GM18909 (cell line): ENCODE results near the gene EIF4G2.

Experiments used
- ATAC-seq: cut with Tn5 transposase; IDR thresholded peaks from one replicate; pipeline ENCODE4 v1.9.1; 2021; ENCODE audit warnings: mild to moderate bottlenecking; ENCODE audit not compliant: unreplicated experiment, poor library complexity

Gene EIF4G2

DNA sequence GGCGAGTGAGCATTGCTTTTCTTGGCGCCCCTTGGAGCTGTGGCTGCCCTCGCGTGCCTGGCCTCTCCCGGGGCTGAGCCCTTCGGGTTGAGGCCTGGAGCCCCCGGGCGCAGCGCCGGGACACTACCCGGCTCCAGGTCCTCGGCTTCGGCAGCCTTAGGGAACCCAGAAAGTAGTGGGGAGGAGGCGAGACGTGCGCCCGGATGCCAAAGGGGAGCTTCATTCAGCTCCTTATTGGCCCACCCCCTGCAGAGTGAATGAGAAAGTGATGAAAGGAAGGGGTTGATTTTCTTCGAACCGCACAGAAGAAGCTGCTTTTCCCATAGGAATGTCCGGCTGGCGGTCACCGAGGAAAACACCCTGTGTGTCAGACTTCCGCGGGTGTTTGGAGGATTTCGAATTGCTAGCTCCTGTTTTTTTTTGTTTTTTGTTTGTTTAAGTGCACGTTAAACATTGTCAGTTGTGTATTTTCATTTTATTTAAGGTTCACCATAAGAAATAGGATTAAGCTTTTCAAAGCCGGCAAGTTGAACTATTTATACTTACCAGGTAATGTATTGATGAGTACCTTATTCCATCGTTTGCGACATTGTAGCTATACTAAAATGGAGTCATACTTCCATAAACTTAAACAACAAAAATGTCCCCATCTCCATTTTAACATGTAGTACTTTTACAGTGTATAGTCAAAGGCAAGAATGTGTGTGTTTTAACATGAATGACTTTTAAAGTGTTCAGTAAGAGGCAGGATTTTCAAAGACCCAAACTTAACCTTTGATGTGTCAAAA is 841 bp upstream of the EIF4G2 start:
- ATAC-seq, result peak; percentile 29

DNA sequence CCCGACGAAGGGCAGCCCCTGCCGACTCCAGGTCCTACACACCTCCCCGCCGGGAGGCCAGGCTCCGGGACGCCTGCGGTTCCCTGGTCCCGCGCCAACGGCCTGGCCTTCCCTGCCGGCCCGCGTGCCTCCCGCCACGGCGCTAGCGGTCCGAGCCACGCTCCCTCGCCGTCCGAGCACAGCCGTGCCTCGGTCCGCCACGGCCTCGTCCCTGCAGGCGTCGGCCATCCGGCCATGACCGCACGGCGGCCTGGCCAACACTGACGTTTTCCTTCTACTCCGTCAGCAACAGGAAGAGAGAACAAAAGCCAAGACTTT is 532 bp downstream of the EIF4G2 start:
- ATAC-seq, result no peak

DNA sequence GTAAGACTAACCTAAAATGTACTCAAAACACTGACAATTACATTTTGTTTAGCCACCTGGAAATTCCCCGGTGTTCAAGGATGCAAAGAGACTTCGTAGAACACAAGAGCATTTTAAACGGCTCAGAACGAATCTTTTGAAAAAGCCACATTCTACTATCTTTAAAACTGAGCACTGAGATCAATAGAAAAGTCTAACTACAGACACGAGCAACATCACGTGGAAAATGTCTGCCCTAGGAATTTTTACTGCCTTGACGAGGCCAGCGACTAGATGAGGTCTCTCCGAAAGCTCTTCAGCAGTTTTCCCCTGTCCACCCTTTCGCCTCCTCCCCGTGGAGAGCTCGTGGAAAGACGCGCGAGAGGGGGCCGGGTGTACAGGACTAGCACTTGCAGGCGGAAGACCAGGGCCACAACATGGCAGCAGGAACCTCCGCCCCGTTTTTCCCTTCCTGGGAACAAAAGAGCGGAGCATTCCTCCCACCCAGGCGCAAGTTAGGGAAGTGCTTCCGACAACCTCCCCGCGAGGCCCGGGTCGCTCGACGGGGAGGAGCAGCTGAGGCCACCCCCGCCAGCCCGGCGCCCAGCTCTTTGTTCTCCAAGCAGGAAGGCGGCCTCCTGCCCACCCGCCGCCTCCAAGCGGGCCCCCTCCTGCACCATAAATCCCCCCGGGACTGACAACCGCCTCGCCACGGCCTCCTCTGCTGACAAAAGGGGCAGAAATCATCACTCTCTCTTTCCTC is 1.1 kb downstream of the EIF4G2 start:
- ATAC-seq, result peak; percentile 1

DNA sequence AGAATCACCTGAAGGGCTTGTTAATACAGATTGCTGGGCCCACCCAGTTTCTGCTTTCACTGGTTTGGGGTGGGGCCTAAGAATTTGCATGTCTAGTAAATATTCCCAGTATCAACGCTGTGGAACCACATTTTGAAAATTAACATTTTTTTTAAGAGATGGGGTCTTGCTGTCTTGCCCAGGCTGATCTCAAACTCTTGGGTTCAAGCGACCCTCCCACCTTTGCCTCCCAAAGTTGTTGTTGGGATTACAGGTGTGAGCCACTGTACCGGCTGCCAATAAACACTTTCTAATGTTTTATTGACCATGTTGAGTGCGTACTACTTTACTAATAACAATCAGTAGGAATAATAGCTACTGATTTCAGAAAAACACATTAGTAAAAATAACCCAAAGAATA is 2.5 kb downstream of the EIF4G2 start:
- ATAC-seq, result no peak

DNA sequence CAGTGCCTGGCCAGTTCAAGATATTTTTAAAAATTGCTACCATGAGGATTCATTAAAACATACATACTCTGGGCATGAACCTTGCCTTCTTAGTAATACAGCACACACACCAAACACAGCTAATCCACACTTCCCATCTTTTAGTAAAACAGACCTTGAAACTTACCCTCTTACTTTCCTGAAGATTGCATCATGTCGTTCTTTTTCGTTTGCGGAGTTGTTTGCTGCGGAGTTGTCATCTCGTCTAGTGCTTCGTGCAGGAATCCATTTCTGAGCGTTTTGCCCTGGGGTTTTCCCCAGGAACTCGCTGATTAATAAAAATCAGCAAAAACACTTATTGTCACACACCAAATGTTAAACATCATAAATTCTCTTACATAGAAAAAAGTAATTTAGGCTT is 3.0 kb downstream of the EIF4G2 start:
- ATAC-seq, result no peak

DNA sequence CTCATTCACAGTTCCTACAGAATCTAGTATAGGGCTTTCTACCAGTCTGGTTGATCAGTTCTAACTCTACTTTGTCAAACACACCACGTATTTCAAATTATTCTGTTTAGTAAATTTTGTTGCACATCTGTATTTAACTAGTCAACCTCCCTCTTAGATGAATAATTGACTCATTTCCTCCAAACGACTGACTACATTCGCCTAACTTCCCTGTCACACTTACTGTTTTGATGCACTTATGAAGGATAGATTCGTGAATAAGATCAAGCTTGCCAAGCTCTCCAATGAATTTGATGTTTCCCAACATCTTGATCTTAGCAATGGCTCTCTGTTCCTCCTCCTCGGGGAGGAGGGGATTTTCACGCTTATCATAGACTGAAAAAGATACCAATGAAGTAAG is 5.0 kb downstream of the EIF4G2 start:
- no peak for ATAC-seq

DNA sequence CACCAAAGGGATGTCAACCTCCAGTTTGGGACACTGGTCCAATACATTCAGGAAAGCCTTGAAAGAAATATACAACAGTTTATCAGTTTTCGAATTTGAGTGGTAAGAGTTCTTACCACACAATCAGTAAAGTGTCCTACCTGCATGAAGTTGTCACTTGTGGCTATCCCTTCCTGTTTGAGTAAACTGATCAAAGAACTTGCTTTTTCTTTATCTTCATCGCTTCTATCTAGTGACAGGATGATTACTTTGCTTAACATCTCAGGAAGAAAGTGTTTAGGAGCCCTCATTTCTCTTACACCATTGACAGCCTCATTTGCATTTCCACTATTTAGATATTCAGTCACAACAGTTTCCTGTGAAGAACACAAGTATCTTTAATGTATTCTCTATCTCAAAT is 8.4 kb downstream of the EIF4G2 start:
- no peak for ATAC-seq

DNA sequence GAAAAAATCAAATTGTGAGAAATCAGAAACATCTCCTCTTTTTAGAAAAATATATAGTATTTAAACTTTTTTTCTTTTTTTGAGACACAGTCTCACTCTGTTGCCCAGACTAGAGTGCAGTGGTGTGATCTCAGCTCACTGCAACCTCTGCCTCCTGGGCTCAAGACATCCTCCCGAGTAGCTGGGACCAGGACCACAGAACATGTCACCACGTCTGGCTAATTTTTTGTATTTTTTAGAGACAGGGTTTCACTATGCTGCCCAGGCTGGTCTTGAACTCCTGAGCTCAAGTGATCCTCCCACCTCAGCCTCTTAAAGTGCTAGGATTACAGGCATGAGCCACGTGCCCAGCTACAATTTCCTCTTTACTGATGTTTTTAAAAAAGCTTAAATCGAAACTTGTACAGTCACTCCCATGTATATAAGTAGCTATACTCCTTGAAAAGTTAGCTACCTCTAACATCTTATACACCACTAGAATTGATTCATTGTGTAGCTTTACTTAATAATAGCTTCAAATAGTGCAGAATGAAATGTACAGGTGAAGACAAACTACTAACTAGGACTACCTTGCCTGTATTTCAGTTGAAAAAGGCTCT is 10.3 kb downstream of the EIF4G2 start:
- no peak for ATAC-seq

DNA sequence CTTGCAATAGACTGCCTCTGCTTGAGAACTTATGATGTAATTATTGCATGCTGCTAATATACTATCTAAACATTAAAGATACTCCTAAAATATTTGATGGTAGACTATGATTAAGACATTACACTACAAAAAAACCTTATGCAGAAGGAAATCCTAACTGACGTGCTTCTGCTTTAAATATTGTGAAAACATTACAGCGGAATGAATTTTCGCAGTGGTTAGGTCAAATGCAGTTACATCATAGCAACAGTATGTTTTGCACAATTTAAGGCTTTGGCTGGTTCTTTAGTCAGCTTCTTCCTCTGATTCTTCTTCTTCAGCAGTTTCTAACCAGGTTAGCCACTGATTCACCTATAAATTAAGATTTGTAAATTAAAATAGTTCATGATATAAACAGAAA is 11.2 kb downstream of the EIF4G2 start:
- ATAC-seq, result no peak

DNA sequence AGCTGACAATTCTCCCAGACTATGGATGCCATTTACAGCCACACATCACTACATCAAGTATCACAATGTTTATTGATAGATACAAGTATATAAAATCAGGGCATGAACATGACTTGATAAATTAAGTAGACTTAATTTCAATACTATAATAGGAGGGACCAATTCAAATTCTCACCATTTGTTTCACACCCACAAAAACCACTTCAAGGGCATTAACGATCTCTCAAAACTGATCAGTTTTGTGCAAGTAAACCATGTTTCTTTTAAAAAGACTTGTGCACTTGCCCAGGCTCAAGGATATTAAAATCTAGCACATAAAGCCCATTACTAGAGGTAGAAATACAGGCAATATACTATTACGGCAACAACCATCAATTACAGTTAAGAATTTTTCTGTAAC is 11.7 kb downstream of the EIF4G2 start:
- no peak for ATAC-seq

DNA sequence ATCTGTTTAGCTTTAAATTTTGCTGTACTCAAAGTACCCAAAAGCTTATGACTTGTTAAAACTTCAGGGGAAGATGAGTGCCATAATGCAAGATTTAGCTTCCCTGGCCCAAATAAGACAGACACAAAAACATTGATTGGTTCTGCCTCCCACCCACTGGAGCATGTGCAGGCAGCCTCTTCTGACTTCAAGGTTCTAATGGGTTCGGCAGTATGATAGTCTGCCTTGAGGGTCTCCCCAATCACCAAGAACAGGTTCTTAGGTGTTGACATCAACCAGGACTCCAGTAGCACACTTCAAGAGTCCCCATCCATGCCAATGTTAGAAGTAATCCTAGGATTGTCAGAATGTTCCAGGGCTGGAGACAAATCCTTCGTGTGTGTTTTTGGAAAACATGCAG is 12.5 kb downstream of the EIF4G2 start:
- no peak for ATAC-seq

DNA sequence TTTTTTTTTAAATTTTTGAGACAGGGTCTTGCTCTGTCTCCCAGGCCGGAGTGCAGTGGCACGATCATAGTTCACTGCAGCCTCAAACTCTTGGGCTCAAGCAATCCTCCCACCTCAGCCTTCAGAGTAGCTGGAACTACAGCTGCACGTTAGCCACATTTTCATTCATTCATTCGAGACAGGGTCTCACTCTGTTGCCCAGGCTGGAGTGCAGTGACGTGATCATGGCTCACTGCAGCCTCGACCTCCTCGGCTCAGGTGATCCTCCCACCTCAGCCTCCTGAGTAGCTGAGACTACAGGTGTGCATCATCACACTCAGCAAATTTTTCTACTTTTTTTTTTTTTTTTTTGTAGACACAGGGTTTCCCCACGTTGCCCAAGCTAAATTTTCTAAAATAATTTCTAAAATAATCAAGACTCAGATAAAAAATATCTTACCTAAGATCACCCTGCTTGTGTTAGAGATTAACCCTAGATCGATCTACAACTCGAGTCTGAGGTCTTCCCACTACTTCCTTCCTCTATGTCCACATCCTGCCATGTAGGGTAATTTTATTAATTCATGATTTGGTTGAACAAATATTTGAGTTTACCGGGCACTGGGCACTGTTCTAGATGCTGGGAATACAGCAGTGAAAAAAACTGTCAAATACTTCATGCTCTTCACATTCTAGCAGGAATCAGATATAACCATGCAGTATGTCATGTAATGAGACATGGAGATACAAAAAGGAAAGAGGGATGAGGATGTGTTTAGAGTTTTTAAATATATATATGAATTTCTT is 15.1 kb downstream of the EIF4G2 start:
- ATAC-seq, result no peak

DNA sequence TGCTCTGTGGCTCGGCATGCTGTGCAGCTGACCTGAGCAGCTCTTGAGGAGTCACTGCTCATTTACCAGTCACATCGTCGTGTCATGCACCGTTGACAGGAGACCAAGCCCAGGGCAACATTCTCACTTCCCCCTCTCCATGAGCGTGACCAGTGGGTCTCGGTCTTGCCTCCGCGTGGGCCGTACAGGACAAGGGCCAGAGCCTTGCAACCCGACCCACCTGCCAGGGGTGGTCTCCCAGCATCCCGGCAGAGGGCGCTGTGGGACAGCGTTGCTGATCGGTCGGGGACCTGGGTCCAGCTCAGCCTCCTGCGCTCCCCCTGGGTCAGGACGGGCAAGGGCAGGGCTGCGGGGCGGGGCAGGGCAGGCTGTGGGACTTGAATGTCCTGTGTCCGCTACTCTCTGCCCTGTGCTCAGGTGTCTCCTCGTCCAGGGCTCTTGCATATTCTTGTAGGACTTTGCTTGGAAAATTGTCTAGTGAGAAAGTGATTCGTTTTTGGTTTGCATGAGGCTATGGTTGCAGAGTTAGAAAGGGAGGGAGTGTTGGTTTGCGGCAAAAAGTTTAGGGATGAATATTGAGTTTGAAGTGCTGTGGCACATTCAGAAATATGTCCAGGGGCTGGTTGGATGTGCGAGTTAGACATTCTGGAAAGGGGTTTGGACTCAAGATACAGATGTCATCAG is 16.2 kb downstream of the EIF4G2 start:
- peak; percentile 89 for ATAC-seq

DNA sequence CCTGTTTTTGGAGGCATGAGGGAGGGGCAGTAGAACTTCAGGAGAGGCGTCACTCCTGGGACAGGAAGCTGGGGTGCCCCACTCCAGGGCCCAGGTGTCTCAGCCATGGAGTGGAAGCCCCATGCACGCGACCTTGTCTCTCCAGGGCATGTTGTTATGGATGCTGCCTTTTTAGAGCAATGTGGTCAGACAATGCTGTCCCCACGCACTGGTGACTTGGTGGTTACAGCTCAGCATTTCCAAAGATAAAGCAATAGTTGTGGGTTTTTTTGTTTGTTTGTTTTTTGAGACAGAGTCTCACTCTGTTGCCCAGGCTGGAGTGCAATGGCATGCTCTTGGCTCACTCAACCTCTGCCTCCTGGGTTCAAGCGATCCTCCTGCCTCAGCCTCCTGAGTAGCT is 22.3 kb downstream of the EIF4G2 start:
- no peak for ATAC-seq

DNA sequence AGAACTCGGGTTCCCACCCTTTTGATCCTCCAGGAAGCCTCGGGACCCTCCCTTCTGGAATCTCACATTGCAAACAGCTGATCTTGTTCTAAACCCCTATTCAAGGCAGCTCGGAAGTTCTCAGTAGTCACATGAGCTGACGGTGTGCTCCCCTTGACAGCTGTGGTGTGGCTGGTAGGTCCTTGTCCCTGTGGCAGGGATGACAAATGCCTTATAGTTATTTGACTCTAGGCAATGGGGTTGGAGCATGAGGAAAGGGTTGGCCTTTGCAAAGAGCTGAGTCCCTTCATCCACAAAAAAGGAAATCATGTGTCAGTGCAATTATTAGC is 23.6 kb downstream of the EIF4G2 start:
- no peak for ATAC-seq

DNA sequence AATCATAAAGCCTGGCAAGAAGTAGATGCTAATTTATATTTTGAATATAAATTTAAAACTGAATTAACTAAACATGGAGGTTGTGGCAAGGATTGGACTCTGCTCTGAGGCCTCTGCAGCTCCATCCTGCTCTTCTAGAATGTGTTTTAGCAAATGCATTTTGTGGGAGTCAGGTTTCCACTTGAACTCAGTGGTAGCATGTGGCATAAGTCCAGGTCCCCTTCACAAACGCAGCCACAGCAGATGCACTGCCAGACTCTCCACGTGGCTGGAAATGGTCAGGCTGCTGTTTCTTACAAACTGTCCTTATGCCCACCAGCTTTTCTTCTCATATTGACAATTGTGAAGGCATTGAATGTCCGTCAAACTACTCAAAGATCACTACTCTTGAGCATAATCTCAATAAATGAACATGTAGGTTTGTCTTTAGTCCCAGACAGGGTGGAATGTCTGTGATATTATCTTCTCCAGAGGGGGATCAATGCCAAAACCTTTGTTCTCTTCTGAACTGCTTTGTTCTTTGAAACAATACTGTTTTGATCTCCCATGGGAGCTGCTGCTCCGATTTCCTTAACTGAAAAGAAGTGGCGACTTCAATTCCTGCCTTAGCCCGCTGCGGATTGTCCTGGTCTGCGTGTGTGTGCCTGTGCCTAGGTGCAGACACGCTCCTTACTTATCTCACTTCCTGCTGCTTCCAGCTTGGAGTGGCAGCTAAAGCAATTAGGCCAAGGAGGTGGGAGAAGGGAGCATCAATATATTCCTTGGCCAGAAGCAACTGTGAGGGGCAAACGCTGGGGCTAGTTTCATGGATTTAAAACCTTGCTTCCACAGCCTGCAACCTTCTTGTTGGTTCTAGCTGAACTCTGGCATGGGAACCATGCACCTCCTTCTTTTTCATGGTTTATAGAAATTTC is 24.2 kb downstream of the EIF4G2 start:
- no peak for ATAC-seq

DNA sequence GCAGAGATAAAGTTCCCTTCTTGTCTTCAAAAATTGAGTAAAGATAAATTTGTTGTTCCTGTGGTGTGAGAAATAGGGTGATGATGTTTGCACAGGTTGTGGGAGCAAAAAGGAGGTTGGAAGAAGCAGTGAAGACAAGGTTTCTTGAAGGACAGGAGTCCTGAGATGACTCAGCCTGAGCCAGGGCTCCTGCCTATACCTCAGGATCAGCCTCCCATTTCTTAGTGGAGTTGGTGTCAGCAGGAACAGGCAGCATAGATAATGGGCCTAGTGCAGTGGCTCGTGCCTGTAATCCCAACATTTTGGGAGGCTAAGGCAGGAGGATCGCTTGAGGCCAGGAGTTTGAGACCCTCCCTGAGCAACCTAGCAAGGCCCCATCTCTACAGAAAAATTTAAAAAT is 28.7 kb downstream of the EIF4G2 start:
- ATAC-seq, result no peak

DNA sequence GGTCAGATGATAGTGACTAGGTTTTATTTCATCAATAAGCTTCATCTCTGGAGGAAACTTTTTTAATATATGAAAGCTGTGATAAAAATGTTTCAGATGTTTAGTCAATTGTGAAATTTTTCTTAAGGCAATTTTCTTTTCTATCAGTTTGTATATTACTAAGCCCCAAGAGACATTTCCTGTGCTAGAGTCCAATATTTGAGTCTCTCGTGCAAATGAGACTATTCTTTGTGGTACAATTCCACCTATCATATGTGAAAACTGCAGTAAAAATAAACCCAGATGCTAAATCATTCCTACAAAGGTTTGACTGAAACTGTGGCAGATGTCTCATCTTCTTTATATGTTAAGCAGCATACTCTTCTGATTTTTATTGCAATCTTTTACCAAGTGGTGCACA is 29.6 kb downstream of the EIF4G2 start:
- ATAC-seq, result no peak

DNA sequence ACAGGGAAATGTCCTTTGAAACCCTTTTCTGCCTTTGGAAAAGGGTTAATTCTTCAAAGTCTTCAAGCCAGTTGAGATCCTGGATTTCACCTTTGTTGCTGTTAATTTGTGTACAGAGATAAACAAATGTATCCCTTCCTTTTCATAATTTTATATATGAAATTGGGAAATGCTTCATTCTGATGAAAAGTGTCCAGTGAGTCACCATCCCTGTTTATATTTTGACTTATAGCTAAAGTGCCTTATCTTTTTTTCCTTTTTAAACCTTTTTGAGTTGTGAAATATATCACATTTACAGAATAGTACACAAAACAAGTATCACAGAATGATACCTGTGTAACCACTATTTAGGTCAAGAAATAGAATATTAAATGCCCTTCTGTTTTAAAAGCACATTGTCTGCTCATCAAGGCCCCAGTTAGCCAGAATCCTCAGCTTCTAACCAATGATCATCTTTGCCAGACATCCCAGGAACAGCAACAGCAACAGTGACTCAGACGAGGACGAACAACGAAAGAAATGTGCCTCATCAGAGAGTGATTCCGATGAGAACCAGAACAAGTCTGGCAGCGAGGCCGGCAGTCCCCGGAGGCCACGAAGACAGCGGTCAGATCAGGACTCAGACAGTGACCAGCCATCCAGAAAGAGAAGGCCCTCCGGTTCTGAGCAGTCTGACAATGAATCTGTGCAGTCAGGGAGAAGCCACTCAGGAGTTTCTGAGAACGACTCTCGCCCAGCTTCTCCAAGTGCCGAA is 30.3 kb downstream of the EIF4G2 start:
- no peak for ATAC-seq
